ENCODE measurements around the gene MYO15A. TPM values are rescaled to one million over a fixed set of nuclear protein-coding genes. Genes with fewer than 3 reads are reported as not detected.

MYO15A gene
- total RNA-seq, 1 experiment from 2014 or later, result 0.52 TPM

DNA sequence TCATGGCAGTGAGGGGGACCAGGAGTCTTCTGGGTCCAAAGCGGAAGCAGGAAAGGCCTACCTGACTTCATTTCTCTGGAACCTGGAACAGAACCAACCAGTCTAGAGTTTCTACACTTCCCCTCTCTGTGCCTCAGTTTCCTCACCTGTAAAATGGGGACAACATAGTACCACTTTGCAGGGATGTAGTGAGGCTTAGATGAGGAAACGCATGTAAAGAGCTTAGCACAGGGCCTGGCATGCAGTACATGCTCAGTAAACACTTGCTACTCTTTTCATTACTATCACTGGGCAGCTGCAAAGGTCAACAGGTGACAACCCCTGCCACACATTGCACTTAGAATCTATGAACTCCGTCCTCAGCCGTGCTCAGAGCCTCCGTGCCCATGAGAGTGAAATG is 24.2 kb downstream of the MYO15A start:
- Histone ChIP-seq H3K4me3 (ENCODE audit: insufficient read depth, low read depth, low read length) (no peak overlapping the region), H3K27me3 (ENCODE audit: control insufficient read depth, insufficient read depth, low read length) (no peaks in the 10 kb centered on the region), H3K36me3 (replicated peaks; ENCODE audit: control insufficient read depth, insufficient read depth, low read length) (no peaks in the 10 kb centered on the region)
- DNase-seq, result no peak

DNA sequence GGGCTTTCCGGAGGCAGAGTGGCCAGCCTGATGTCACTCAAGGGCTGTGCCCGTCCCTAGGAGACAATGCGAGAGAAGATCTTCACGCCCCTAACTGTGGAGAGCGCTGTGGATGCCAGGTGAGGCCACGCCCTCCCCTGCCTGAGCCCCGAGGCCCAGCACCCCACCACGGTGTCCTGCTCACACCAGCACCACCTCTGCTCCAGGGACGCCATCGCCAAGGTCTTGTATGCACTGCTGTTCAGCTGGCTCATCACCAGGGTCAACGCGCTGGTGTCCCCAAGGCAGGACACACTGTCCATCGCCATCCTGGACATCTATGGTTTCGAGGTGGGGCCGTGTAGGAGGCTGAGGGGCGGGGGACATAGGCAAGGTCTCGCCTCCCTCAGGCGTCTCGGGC is 27.8 kb downstream of the MYO15A start:
- H3K4me3 ChIP-seq (ENCODE audit: insufficient read depth, low read depth, low read length), result no peak overlapping the region
- no peak for DNase-seq
- no peaks in the 10 kb centered on the region for H3K36me3 ChIP-seq (replicated peaks; ENCODE audit: control insufficient read depth, insufficient read depth, low read length)
- no peaks in the 10 kb centered on the region for H3K27me3 ChIP-seq (ENCODE audit: control insufficient read depth, insufficient read depth, low read length)

DNA sequence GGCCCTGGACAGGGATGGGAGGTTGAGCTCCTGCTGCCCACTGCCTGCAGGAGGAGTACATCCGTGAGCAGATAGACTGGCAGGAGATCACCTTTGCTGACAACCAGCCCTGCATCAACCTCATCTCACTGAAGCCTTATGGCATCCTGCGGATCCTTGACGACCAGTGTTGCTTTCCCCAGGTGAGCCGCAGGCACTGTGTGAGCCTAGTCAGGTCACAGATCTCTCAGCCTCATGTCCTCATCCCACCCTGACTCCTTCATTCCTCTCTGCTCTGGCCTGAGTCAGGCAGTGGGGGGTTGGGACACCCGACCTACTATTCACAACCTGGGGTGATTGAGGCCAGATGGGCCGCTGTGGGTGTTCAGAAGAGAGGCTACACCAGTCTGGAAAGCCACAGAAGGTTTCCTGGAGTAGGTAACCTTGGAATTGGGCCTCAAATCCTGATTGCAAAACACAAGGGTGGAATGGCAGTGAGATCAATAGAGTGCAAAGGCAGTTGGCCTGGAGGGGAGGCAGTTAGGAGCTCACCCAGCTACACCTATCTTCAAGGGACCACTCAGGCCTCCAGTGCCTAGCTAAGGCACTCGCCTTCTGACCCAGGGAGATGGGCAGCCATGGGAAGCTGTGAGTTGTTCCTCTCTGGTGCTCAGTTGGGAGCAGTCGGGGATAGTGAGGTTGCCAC is 29.7 kb downstream of the MYO15A start:
- DNase-seq, result no peak
- no peaks in the 10 kb centered on the region for H3K27me3 ChIP-seq (ENCODE audit: control insufficient read depth, insufficient read depth, low read length)

DNA sequence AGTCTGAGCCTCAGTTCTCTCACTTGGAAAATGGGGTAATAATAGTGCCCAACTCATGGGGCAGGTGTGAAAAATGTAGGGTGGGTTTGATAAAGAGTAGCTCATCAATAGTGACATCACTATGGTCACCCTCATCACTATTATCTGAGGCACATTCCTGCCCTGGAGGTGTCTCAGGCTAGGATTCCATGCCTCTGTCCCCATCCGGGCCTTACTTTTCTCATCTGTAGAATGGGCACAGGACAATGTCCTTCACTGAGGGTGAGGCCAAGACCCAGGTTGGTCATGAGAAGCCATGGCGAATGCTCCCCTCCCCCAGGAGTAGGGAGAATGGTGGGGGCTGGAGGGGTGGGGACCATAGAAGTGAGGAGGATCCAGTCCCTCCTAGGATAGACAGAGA is 30.5 kb downstream of the MYO15A start:
- Histone ChIP-seq H3K27me3 (ENCODE audit: control insufficient read depth, insufficient read depth, low read length) (no peaks in the 10 kb centered on the region), H3K36me3 (replicated peaks; ENCODE audit: control insufficient read depth, insufficient read depth, low read length) (no peaks in the 10 kb centered on the region), H3K4me3 (ENCODE audit: insufficient read depth, low read depth, low read length) (no peak overlapping the region)
- DNase-seq, result no peak

More for the DNA sequence above, 29.7 kb downstream of the MYO15A start:
- Histone ChIP-seq H3K36me3 (replicated peaks; ENCODE audit: control insufficient read depth, insufficient read depth, low read length) (no peaks in the 10 kb centered on the region), H3K4me3 (ENCODE audit: insufficient read depth, low read depth, low read length) (no peak overlapping the region)

DNA sequence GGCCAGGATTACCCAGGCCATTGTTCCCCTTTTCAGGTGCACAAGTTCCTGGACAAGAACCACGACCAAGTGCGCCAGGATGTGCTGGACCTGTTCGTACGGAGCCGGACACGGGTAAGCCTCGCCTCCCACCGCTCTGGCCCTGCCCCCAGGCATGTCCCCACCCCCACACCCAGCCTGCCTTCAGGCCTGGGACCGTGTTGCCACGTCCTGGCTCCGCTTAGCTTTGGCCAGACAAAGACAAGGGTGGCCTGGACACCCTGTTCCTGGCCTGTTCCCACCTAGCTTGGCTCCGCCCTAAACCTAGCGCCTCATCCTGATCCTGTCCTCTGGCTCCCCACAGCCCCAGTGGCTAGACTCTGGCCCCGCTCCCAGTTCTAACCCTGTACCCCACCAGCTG is 30.9 kb downstream of the MYO15A start:
- Histone ChIP-seq H3K36me3 (replicated peaks; ENCODE audit: control insufficient read depth, insufficient read depth, low read length) (no peaks in the 10 kb centered on the region), H3K27me3 (ENCODE audit: control insufficient read depth, insufficient read depth, low read length) (no peaks in the 10 kb centered on the region), H3K4me3 (ENCODE audit: insufficient read depth, low read depth, low read length) (no peak overlapping the region)
- DNase-seq, result no peak

DNA sequence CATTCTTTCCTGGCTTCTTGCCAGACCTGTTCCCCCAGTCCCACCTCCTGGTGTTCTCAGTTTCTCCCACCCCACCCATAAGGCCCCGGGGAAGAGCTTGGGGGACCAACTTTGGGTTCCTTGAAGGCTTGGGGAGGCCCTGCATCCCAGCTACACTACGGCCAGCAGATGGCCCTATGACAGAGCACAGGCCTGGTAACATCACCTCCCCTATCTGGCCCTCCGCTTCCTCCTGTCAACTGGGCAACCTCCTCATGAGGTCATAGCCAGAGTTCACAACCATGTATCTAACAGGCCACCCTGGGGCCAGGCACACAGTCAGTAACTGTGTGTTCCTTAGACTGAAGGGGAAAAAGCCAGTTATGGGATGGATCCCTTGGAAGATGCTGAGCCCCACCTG is 31.4 kb downstream of the MYO15A start:
- Histone ChIP-seq H3K36me3 (replicated peaks; ENCODE audit: control insufficient read depth, insufficient read depth, low read length) (no peaks in the 10 kb centered on the region), H3K4me3 (ENCODE audit: insufficient read depth, low read depth, low read length) (no peak overlapping the region), H3K27me3 (ENCODE audit: control insufficient read depth, insufficient read depth, low read length) (no peaks in the 10 kb centered on the region)
- peak; percentile 82 for DNase-seq

DNA sequence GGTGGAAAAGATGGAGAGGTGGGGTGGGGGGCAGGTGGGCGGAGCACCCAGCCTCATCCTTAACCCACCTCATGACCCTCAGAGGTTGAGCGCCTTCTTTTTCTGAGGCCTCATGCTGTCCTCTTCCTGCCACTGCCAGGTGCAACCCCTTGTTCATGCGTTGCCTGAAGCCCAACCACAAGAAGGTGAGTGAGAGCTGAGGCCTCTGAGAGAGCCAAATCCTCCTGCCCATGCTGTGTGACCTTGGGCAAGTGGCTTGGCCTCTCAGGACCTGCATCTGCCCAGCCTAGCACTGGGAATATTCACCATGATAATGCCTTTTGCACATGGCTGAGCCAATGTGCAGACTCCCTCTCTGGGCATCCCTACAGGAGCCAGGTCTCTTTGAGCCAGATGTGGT is 32.1 kb downstream of the MYO15A start:
- Histone ChIP-seq H3K27me3 (ENCODE audit: control insufficient read depth, insufficient read depth, low read length) (no peaks in the 10 kb centered on the region), H3K36me3 (replicated peaks; ENCODE audit: control insufficient read depth, insufficient read depth, low read length) (no peaks in the 10 kb centered on the region), H3K4me3 (ENCODE audit: insufficient read depth, low read depth, low read length) (no peak overlapping the region)
- DNase-seq, result no peak

DNA sequence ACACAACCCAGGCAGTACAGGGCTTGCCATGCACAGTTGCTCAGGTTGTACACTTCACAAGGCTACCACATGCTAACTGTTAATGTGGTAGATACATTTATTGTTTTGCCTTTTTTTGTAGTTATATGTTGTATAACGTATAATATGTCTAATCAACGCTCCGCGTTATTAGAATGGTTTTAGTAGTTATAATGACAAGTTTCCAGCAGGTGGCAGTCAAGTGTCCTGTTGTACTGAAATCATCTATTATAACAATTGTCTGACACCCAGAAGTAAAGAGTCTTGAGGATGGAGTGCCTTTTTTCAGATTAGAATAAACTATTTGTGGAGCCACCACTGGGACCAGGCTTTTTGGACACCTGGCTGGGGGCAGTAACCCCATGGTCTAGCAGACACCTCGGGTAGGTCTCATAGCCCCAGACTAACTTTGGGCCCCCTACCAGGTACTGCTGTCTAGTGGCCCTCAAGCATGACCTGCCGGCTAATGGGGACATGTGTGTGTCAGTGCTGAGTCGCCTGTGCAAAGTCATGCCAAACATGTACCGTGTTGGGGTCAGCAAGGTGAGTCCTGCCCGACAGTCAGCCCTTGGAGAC is 32.8 kb downstream of the MYO15A start:
- no peak overlapping the region for H3K4me3 ChIP-seq (ENCODE audit: insufficient read depth, low read depth, low read length)
- peak; percentile 77 for DNase-seq
- no peaks in the 10 kb centered on the region for H3K27me3 ChIP-seq (ENCODE audit: control insufficient read depth, insufficient read depth, low read length)
- no peaks in the 10 kb centered on the region for H3K36me3 ChIP-seq (replicated peaks; ENCODE audit: control insufficient read depth, insufficient read depth, low read length)

DNA sequence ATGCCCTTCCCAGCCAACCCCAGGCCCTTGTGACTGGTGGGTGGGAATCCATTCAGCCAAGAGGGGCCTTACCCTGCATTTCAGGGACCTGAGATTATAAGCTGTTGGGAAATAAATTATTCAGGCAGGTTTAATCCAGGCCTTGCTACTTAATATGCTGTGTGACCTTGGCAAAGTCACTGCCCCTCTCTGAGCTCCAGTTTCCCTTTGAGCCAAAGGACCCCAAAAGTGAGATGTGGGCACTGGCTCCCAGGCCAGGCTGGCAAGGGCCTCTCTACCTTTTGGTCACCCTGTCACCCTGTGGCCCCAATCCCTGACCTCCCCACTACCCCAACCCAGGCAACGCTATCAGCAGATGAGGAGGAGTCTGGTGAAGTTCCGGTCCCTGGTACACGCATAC is 33.9 kb downstream of the MYO15A start:
- no peak for DNase-seq
- Histone ChIP-seq H3K4me3 (ENCODE audit: insufficient read depth, low read depth, low read length) (no peak overlapping the region), H3K27me3 (ENCODE audit: control insufficient read depth, insufficient read depth, low read length) (no peaks in the 10 kb centered on the region), H3K36me3 (replicated peaks; ENCODE audit: control insufficient read depth, insufficient read depth, low read length) (no peaks in the 10 kb centered on the region)

DNA sequence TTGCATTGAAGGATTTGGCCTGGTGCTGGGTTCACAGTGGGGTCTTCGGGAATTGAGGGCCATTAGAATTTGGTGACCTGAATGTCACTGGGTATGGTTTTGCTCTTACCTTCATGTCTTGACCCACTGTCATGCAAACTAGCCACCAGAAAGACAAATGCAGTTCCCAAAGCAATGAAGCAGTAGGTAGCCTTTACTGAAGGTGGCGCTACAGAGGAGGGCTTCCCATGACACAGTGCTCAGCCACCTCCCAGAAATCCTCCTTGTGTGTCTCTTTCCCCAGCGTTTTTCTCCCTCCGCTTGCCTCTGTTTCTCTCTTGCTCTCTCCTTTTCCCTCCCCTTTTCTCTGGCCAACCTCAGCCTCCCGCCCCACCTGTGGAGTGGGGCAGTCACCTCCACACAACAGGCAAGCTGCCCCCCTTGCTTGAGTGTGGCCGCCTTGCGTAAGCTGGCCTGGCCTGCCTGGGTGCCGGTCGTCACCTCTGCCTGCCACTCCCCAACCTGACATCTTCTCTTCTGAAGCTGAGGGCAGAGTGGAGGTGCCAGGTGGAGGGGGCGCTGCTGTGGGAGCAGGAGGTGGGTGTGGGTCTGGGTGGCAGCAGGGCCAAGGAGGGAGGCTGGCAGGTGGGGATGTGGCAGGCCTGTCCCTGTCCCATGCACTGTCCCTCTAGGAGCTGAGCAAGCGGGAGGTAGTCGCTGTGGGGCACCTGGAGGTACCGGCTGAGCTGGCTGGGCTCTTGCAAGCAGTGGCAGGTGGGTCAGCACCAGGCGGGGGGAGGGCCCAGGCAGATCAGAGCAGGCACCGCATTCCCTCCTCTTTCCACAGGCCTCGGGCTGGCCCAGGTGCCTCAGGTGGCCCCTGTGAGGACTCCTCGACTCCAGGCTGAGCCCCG is 34.7 kb downstream of the MYO15A start:
- peak; percentile 90 for DNase-seq
- H3K27me3 ChIP-seq (ENCODE audit: control insufficient read depth, insufficient read depth, low read length), result no peaks in the 10 kb centered on the region
- H3K4me3 ChIP-seq (ENCODE audit: insufficient read depth, low read depth, low read length), result no peak overlapping the region
- H3K36me3 ChIP-seq (replicated peaks; ENCODE audit: control insufficient read depth, insufficient read depth, low read length), result no peaks in the 10 kb centered on the region

DNA sequence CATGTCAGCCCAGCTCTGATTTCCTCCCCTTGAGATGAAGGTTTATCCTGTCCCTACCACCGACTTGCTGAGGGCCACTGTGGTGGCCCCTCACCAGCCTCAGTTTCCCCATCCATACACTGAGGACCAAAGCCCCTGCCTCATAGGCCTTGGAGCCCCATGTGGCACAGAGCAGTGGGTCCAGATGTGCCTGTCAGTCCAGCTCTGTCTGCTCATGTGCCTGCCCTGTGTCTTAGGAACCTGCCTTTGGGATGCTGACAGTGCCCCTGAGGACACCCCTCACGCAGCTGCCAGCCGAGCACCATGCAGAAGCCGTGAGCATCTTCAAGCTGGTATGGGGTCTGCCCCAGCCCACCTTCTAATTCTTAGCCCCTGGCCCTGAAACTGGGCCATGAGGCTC is 35.7 kb downstream of the MYO15A start:
- Histone ChIP-seq H3K36me3 (replicated peaks; ENCODE audit: control insufficient read depth, insufficient read depth, low read length) (no peaks in the 10 kb centered on the region), H3K4me3 (ENCODE audit: insufficient read depth, low read depth, low read length) (no peak overlapping the region), H3K27me3 (ENCODE audit: control insufficient read depth, insufficient read depth, low read length) (no peaks in the 10 kb centered on the region)
- DNase-seq, result no peak

DNA sequence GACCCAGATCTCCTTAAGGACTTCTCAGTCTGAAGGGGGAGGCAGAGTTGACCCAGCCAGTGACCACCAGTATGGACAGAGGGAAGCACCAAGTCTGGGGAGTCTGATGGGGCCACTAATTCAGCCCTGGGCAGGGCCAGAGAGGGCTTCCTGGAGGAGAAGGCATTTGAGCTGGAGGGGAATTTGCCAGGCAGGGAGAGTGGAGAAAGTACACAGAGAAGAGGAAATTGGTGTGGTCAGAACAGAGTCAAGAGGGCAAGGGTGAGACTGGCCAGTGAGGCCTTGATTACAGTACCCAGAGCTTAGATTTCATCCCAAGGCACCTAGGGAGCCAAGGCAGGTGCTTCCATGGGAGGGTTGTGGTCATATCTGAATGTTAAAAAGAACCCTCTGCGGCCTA is 36.3 kb downstream of the MYO15A start:
- Histone ChIP-seq H3K4me3 (ENCODE audit: insufficient read depth, low read depth, low read length) (no peak overlapping the region), H3K27me3 (ENCODE audit: control insufficient read depth, insufficient read depth, low read length) (no peaks in the 10 kb centered on the region), H3K36me3 (replicated peaks; ENCODE audit: control insufficient read depth, insufficient read depth, low read length) (no peaks in the 10 kb centered on the region)
- DNase-seq, result no peak

DNA sequence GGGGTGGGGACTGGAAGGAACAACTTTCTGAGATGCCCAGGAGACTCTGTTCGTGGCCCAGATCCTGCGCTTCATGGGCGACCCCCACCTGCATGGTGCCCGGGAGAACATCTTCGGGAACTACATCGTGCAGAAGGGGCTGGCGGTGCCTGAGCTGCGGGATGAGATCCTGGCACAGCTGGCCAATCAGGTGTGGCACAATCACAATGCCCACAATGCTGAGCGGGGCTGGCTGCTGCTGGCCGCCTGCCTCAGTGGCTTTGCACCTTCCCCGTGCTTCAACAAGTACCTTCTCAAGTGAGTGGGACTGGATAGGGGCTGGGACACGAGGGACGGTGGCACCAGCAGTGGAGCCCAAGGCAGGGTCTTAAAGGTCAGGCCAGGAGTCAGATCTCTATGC is 37.3 kb downstream of the MYO15A start:
- H3K36me3 ChIP-seq (replicated peaks; ENCODE audit: control insufficient read depth, insufficient read depth, low read length), result no peaks in the 10 kb centered on the region
- H3K27me3 ChIP-seq (ENCODE audit: control insufficient read depth, insufficient read depth, low read length), result no peaks in the 10 kb centered on the region
- DNase-seq, result no peak
- H3K4me3 ChIP-seq (ENCODE audit: insufficient read depth, low read depth, low read length), result no peak overlapping the region

DNA sequence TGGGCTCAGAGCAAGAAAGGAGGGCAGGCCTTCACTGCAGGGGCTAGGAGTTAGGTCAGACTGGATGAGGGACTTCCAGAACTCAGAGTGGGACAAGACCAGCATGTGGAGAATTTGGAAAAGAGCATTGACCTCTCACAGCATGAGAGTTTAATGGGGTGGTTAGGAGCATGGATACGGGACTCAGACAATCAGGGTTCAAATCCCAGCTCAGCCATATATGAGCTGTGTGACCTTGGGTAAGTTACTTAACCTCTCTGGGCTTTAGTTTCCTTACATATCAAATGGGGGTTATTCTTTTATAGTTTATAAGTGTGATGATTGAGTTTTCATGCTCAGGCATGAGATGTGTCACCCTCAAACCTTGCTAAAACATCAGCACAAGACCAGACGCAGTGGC is 37.7 kb downstream of the MYO15A start:
- H3K36me3 ChIP-seq (replicated peaks; ENCODE audit: control insufficient read depth, insufficient read depth, low read length), result no peaks in the 10 kb centered on the region
- no peak overlapping the region for H3K4me3 ChIP-seq (ENCODE audit: insufficient read depth, low read depth, low read length)
- no peaks in the 10 kb centered on the region for H3K27me3 ChIP-seq (ENCODE audit: control insufficient read depth, insufficient read depth, low read length)
- DNase-seq, result no peak

DNA sequence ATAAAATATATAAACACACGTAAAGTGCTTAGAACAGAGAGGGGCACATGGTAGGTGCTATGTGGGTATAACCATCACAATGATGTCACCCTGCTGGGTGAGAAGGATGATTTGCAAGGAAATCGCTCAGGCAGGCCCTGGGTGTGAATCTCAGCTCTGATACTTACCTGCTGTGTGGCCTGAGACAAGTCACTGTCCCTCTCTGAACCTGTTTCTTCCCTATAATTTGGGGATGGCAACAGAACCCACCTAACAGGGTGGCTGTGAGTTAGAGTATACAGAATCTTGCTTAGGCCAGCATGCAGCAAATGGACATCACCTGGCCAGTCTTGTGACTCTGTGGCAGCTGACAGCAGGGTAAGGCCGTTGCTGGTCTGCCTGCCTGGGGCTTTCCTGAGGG is 38.4 kb downstream of the MYO15A start:
- H3K36me3 ChIP-seq (replicated peaks; ENCODE audit: control insufficient read depth, insufficient read depth, low read length), result no peaks in the 10 kb centered on the region
- H3K27me3 ChIP-seq (ENCODE audit: control insufficient read depth, insufficient read depth, low read length), result no peaks in the 10 kb centered on the region
- DNase-seq, result no peak
- no peak overlapping the region for H3K4me3 ChIP-seq (ENCODE audit: insufficient read depth, low read depth, low read length)
